Gastroesophageal sphincter (tissue), 4 donors: ENCODE measurements around the gene RAB3IL1. TPM values are rescaled to one million over a fixed set of nuclear protein-coding genes. Genes with fewer than 3 reads are reported as not detected.

Source experiments
- ATAC-seq: fragments of 150-250 bp; one replicate; pipeline ENCODE4 v1.9.1; 2016; ENCODE audit warnings: mild to moderate bottlenecking, moderate library complexity
- H3K27ac ChIP-seq, 4 donors: fragments of 200-600 bp; sonication (generic) in 3 of 4; 1 replicate in 3 of 4; 2 replicates in 1 of 4; pipeline ENCODE4 v1.5.1; 2016 to 2019
- H3K27me3 ChIP-seq: fragments of 200-600 bp; sonication (generic); one replicate; pipeline ENCODE4 v1.5.1; 2019
- H3K36me3 ChIP-seq, 2 donors: fragments of 200-600 bp; sonication (generic); one replicate each; pipeline ENCODE4 v1.5.1; 2019; ENCODE audit warnings: control low read depth in 1 of 2
- H3K4me1 ChIP-seq, 3 donors: fragments of 200-600 bp; sonication (generic); 1 replicate in 2 of 3; 2 replicates in 1 of 3; pipeline ENCODE4 v1.5.1; 2016 to 2019; ENCODE audit warnings: control low read depth in 2 of 3
- H3K4me3 ChIP-seq, 2 donors: fragments of 200-600 bp; sonication (generic); one replicate each; pipeline ENCODE4 v1.5.1; 2019; ENCODE audit warnings: mild to moderate bottlenecking in 1 of 2, moderate library complexity in 1 of 2
- H3K9me3 ChIP-seq, 3 donors: fragments of 200-600 bp; sonication (generic); one replicate each; pipeline ENCODE4 v1.5.1; 2017 to 2019; ENCODE audit warnings: control low read depth in 2 of 3
- CTCF ChIP-seq, 4 experiments: fragments of 200-600 bp in 2 of 4; fragments of 450-650 bp in 2 of 4; sonication (generic) in 1 of 4; IDR thresholded peaks; one replicate each; pipeline ENCODE4 v1.5.1; 2017 to 2019; ENCODE audit warnings: antibody characterized with exemption in 4 of 4, mild to moderate bottlenecking in 2 of 4, moderate library complexity in 2 of 4
- EP300 ChIP-seq: sonication (generic); formaldehyde crosslinking; IDR thresholded peaks from one replicate; pipeline ENCODE4 v1.6.1; 2017; ENCODE audit warnings: antibody characterized with exemption, mild to moderate bottlenecking
- POLR2A ChIP-seq, 2 donors: fragments of 450-650 bp; IDR thresholded peaks; one replicate each; pipeline ENCODE4 v1.6.1; 2017; ENCODE audit warnings: antibody characterized with exemption in 2 of 2, mild to moderate bottlenecking in 2 of 2, moderate library complexity in 1 of 2
- POLR2AphosphoS5 ChIP-seq: sonication (generic); formaldehyde crosslinking; IDR thresholded peaks from one replicate; pipeline ENCODE4 v1.6.1; 2017; ENCODE audit warnings: antibody characterized with exemption
- WGBS, 2 donors: methylation state at CpG; one replicate each; pipeline ENCODE4 v1.1.5; 2018; ENCODE audit warnings: low coverage in 1 of 2; 5-methylcytosine and 5-hydroxymethylcytosine counted together
- total RNA-seq, 4 donors: library from RNA; depleted of rRNA; stranded (reverse); fragments of >200 nt; gene quantifications; one replicate each; pipeline ENCODE4 v1.1.0, GENCODE V29; 2016

RAB3IL1 gene
- total RNA-seq, 4 donors from 2014 or later = 11.5 to 22.1 (median 14.7) TPM

GRCh38 chr11:61903845-61904244 is 13.5 kb downstream of the RAB3IL1 start:
- no peak for ATAC-seq
- H3K4me3 ChIP-seq = no peak overlapping the region
- peaks cover 0 to 26% (median 6%) of the 10 kb centered on the region in 3 donors for H3K4me1 ChIP-seq
- no peaks in the 10 kb centered on the region for H3K9me3 ChIP-seq
- TF ChIP-seq POLR2A (IDR thresholded peaks at IDR 0.05) = no peak
- no peak for TF ChIP-seq EP300
- no peak for TF ChIP-seq CTCF (IDR thresholded peaks at IDR 0.05)
- no peak for TF ChIP-seq POLR2AphosphoS5
- WGBS, 2 donors = 87% methylated on average over 3 of the region's 3 CpGs; no CpG with 5 or more reads in 1 of the 2 donors
- no peaks in the 10 kb centered on the region for H3K27me3 ChIP-seq
- H3K36me3 ChIP-seq = peaks cover 0 to 84% of the 10 kb centered on the region in 2 donors
- H3K27ac ChIP-seq = no peak overlapping the region

GRCh38 chr11:61902313-61902712 is 15.1 kb downstream of the RAB3IL1 start:
- Histone ChIP-seq H3K36me3 (peaks cover 0 to 86% of the 10 kb centered on the region in 2 donors), H3K4me3 (no peak overlapping the region), H3K27ac (no peak overlapping the region), H3K27me3 (no peaks in the 10 kb centered on the region), H3K9me3 (no peaks in the 10 kb centered on the region), H3K4me1 (peaks cover 0 to 26% (median 15%) of the 10 kb centered on the region in 3 donors)
- no peak for ATAC-seq
- 81 to 94% methylated on average over 3 to 9 of the region's 11 CpGs for WGBS, 2 donors
- no peak for TF ChIP-seq POLR2A (IDR thresholded peaks at IDR 0.05)
- no peak for TF ChIP-seq EP300

GRCh38 chr11:61901397-61901796 is 16.0 kb downstream of the RAB3IL1 start:
- ATAC-seq = no peak
- TF ChIP-seq CTCF (IDR thresholded peaks at IDR 0.05) (no peak), POLR2AphosphoS5 (no peak), POLR2A (IDR thresholded peaks at IDR 0.05) (no peak), EP300 (no peak)
- Histone ChIP-seq H3K27me3 (no peaks in the 10 kb centered on the region), H3K4me3 (no peak overlapping the region), H3K4me1 (peaks cover 0 to 26% (median 15%) of the 10 kb centered on the region in 3 donors), H3K9me3 (no peaks in the 10 kb centered on the region), H3K27ac (no peak overlapping the region), H3K36me3 (peaks cover 0 to 86% of the 10 kb centered on the region in 2 donors)
- WGBS, 2 donors = 100% methylated on average over 2 of the region's 10 CpGs; no CpG with 5 or more reads in 1 of the 2 donors

- no peak for TF ChIP-seq POLR2A (IDR thresholded peaks at IDR 0.05)
- no peak for TF ChIP-seq EP300
- TF ChIP-seq POLR2AphosphoS5 = no peak
- TF ChIP-seq CTCF (IDR thresholded peaks at IDR 0.05) = no peak
- Histone ChIP-seq H3K27me3 (no peaks in the 10 kb centered on the region), H3K36me3 (peaks cover 0 to 74% of the 10 kb centered on the region in 2 donors), H3K9me3 (no peaks in the 10 kb centered on the region), H3K27ac (peak overlapping the region in 2 of 4 donors; percentile 14 to 75), H3K4me3 (no peak overlapping the region), H3K4me1 (peaks cover 0 to 26% (median 15%) of the 10 kb centered on the region in 3 donors)
- WGBS, 2 donors = 91 to 95% methylated on average over 4 to 7 of the region's 17 CpGs
- ATAC-seq = no peak
These were observed 17.1 kb downstream of the RAB3IL1 start for GRCh38 chr11:61900251-61900650.

- Histone ChIP-seq H3K4me3 (no peak overlapping the region), H3K9me3 (no peaks in the 10 kb centered on the region), H3K36me3 (peaks cover 0 to 65% of the 10 kb centered on the region in 2 donors), H3K27me3 (no peaks in the 10 kb centered on the region), H3K27ac (peak overlapping the region in 3 of 4 donors; percentile 50 to 75 (median 54)), H3K4me1 (peaks cover 0 to 26% (median 15%) of the 10 kb centered on the region in 3 donors)
- peak; percentile 18 for TF ChIP-seq POLR2AphosphoS5
- TF ChIP-seq CTCF (IDR thresholded peaks at IDR 0.05) = peak in 3 of 4 experiments; percentile 100
- no peak for TF ChIP-seq EP300
- no peak for TF ChIP-seq POLR2A (IDR thresholded peaks at IDR 0.05)
- WGBS, 2 donors = 0 to 20% methylated on average over 1 to 8 of the region's 27 CpGs
- peak; percentile 80 for ATAC-seq
These were observed 18.1 kb downstream of the RAB3IL1 start for GRCh38 chr11:61899146-61899841.
